Measurements from ENCODE around the gene ZNF460. TPM values are rescaled to one million over a fixed set of nuclear protein-coding genes. Genes with fewer than 3 reads are reported as not detected.

The ZNF460 gene
- total RNA-seq, 4 donors from 2014 or later = 44.4 to 191 (median 74.6) TPM

DNA sequence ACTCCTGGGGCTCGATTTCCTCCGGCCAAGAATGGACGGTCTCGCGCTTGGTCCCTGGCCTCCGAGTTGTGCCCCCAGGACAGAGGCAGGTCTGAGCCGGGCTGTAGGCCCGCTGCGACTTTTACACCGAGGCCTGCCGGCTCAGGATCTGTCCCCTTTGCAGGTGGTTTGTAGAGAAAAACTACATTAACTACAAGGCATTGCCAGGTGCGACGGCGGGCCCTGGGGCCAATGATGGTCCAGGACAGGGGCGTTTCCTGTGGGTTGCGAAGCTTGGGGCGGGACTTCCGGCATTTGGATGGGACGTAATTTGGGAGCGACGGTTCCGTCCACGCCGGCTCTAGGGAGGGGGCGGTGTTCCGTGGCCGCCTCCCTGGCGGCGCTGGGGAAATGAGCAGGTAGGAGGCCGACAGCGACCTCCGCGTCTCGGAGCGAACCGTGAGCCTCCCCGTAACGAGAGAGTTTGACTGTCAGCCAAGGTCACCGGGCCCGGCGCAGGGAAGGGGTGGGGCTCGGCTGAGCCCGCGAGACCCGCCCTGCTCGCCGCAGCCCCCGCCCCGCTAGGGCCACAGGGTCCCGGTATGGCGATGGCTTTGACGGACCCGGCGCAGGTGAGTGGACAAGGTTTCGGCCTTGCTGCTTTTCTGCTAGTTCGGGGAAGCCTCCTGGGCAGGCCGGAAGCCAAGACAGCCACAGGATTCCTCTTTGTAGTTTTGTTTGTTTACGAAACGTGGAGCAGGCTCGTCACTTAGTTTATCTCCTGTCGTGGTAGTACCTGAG, 39.8 kb upstream of the ZNF460 start, which contains the start of gene ZNF805:
Gene ZNF805 (plus strand): TSS at position 322 of the 780 bp plus-strand sequence. CDS start 260 bp downstream, at position 582.
- Histone ChIP-seq H3K27ac (peak within 1 kb of the TSS; percentile 90 to 95 (median 92)), H3K4me3 (peak within 1 kb of the TSS; percentile 85 to 96 (median 86)), H3K27me3 (no peaks in the 10 kb centered on the region), H3K9me3 (no peaks in the 10 kb centered on the region), H3K4me1 (peaks cover 7 to 24% (median 18%) of the 10 kb centered on the region in 4 donors), H3K36me3 (peaks cover 0 to 16% (median 4%) of the 10 kb centered on the region in 4 donors)
- in situ Hi-C loops (cut with MboI; ENCODE audit: low pct_ligation_motif_present in 1 of 4, low pct_unique_long_range_greater_than_20kb in 1 of 4, low sequenced_read_pairs in 3 of 4) (no loop called here), intact Hi-C loops (cut with DNase I; ENCODE audit: low total_unique reads) (loop anchor here (2.0 kb wide), 1 partner anchor 40 kb away; the partner anchor contains the start of gene ZNF460)
- TF ChIP-seq POLR2AphosphoS5 (IDR thresholded peaks at IDR 0.05) (peak in 2 of 3 donors; percentile 70 to 83), POLR2A (IDR thresholded peaks at IDR 0.05) (peak; percentile 74), EP300 (IDR thresholded peaks at IDR 0.05; ENCODE audit: low read depth) (peak; percentile 10)
- TF ChIP-seq, protein P1, sequence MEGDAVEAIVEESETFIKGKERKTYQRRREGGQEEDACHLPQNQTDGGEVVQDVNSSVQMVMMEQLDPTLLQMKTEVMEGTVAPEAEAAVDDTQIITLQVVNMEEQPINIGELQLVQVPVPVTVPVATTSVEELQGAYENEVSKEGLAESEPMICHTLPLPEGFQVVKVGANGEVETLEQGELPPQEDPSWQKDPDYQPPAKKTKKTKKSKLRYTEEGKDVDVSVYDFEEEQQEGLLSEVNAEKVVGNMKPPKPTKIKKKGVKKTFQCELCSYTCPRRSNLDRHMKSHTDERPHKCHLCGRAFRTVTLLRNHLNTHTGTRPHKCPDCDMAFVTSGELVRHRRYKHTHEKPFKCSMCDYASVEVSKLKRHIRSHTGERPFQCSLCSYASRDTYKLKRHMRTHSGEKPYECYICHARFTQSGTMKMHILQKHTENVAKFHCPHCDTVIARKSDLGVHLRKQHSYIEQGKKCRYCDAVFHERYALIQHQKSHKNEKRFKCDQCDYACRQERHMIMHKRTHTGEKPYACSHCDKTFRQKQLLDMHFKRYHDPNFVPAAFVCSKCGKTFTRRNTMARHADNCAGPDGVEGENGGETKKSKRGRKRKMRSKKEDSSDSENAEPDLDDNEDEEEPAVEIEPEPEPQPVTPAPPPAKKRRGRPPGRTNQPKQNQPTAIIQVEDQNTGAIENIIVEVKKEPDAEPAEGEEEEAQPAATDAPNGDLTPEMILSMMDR (IDR thresholded peaks at IDR 0.05) = peak in 2 of 5 experiments; percentile 18 to 24
- 5 to 7% methylated on average over 3 to 36 of the region's 61 CpGs for WGBS, 2 donors (ENCODE audit: low coverage in 1 of 2)
- peak; percentile 97 for DNase-seq

DNA sequence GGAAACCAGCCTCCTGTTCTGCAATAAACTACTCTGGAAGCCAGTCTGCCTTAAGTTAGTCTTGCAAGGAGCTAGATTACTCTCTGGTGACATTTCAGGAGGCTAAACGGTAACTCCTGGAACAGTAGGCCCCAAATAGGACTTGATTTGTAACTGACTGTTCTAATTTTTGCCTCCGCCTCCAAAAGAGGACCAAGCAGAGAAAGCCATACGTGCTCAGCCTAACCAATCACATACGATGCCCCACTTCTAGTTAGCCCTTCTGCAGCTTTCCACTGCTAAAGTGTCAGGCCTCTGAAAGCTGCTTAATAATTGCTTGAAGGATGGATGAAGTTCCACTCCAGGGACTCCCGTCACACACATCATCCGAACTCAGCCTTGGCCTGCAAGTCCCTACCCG, 39.1 kb upstream of the ZNF460 start:
- no peak for DNase-seq

DNA sequence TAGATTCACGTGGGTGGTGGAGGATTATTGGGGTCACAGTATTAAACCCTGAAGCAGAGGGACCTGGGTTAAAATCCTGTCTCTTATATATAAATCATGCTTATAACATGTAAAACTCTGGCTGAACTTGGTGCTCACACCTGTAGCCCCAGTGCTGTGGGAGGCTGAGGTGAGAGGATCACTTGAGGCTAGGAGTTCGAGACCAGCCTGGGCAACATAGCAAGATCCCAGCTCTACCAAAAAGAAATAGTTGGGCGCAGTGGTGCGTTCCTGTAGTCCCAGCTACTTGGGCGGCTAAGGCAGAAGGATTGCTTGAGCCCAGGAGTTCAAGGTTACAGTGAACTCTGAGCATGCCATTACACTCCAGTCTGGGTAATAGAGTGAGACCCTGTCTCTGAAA, 37.5 kb upstream of the ZNF460 start:
- TF ChIP-seq POLR2AphosphoS5 (IDR thresholded peaks at IDR 0.05) = no peak
- TF ChIP-seq POLR2A (IDR thresholded peaks at IDR 0.05) = no peak
- no peak for TF ChIP-seq EP300 (IDR thresholded peaks at IDR 0.05; ENCODE audit: low read depth)
- TF ChIP-seq, protein P1 (IDR thresholded peaks at IDR 0.05) = no peak
- Histone ChIP-seq H3K36me3 (peaks cover 0 to 30% (median 13%) of the 10 kb centered on the region in 4 donors), H3K4me1 (peaks cover 7 to 24% (median 18%) of the 10 kb centered on the region in 4 donors), H3K27me3 (no peaks in the 10 kb centered on the region), H3K27ac (no peak overlapping the region), H3K9me3 (no peaks in the 10 kb centered on the region), H3K4me3 (no peak overlapping the region)
- intact Hi-C loops (cut with DNase I; ENCODE audit: low total_unique reads) = no loop called here
- 80 to 96% methylated on average over 1 to 5 of the region's 5 CpGs for WGBS, 2 donors (ENCODE audit: low coverage in 1 of 2)
- no peak for DNase-seq
- in situ Hi-C loops (cut with MboI; ENCODE audit: low pct_ligation_motif_present in 1 of 4, low pct_unique_long_range_greater_than_20kb in 1 of 4, low sequenced_read_pairs in 3 of 4) = no loop called here

More for the DNA sequence above, 39.1 kb upstream of the ZNF460 start:
- Histone ChIP-seq H3K27ac (peak overlapping the region; percentile 90 to 95 (median 92)), H3K4me1 (peaks cover 7 to 24% (median 18%) of the 10 kb centered on the region in 4 donors), H3K4me3 (peak overlapping the region; percentile 85 to 96 (median 86)), H3K36me3 (peaks cover 0 to 16% (median 8%) of the 10 kb centered on the region in 4 donors), H3K9me3 (no peaks in the 10 kb centered on the region), H3K27me3 (no peaks in the 10 kb centered on the region)
- TF ChIP-seq EP300 (IDR thresholded peaks at IDR 0.05; ENCODE audit: low read depth) = no peak
- TF ChIP-seq POLR2AphosphoS5 (IDR thresholded peaks at IDR 0.05) = no peak
- no peak for TF ChIP-seq POLR2A (IDR thresholded peaks at IDR 0.05)
- TF ChIP-seq, protein P1 (IDR thresholded peaks at IDR 0.05) = no peak
- 18 to 37% methylated on average over 3 to 7 of the region's 7 CpGs for WGBS, 2 donors (ENCODE audit: low coverage in 1 of 2)
- intact Hi-C loops (cut with DNase I; ENCODE audit: low total_unique reads) (loop anchor here (2.0 kb wide), 1 partner anchor 40 kb away; the partner anchor contains the start of gene ZNF460), in situ Hi-C loops (cut with MboI; ENCODE audit: low pct_ligation_motif_present in 1 of 4, low pct_unique_long_range_greater_than_20kb in 1 of 4, low sequenced_read_pairs in 3 of 4) (no loop called here)

DNA sequence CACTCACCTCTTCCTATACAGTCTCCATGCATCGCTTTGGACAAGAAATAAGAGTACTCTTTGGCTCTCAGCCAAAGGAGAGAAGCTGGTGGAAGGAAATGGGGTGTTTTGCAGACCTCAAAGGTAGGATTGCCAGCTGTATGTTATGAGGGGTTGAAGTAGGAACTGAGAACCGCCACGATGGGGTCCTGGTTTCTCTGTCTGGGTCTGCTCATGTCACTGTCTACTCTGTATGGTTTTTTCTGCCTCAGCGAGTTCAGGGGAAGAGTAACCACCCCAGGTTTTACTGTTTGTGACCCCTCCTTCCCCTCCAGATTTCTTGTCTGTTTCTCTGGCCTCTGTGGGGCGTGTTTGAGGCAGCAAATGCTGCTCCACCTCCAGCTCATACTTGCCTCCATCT, 35.8 kb upstream of the ZNF460 start:
- Histone ChIP-seq H3K36me3 (peaks cover 0 to 42% (median 22%) of the 10 kb centered on the region in 4 donors), H3K4me1 (peaks cover 7 to 24% (median 18%) of the 10 kb centered on the region in 4 donors), H3K27ac (no peak overlapping the region), H3K4me3 (no peak overlapping the region), H3K9me3 (no peaks in the 10 kb centered on the region), H3K27me3 (no peaks in the 10 kb centered on the region)
- no peak for DNase-seq
- no peak for TF ChIP-seq POLR2AphosphoS5 (IDR thresholded peaks at IDR 0.05)
- in situ Hi-C loops (cut with MboI; ENCODE audit: low pct_ligation_motif_present in 1 of 4, low pct_unique_long_range_greater_than_20kb in 1 of 4, low sequenced_read_pairs in 3 of 4) = no loop called here
- WGBS, 2 donors (ENCODE audit: low coverage in 1 of 2) = 87 to 93% methylated on average over 4 to 5 of the region's 5 CpGs
- intact Hi-C loops (cut with DNase I; ENCODE audit: low total_unique reads) = no loop called here

Measured in transverse colon (tissue), 4 donors.